ENCODE results near the gene SBF1.
"Not testable (repeated sequence)": the region's sequence is repeated elsewhere in the genome, so short reads cannot be mapped to it uniquely, and the experiment has no call there.

SBF1 gene

GRCh38 chr22:50474710-50475651 lies at the start of gene SBF1:
SBF1 (minus strand) TSS chr22:50475035; CDS start chr22:50474840, 195 bp downstream.
- DNase-seq, result peak; percentile 31

- DNase-seq, result no peak
Measured at GRCh38 chr22:50523806-50524675, 49.2 kb upstream of the SBF1 start.

- no peak for DNase-seq
Measured at GRCh38 chr22:50523458-50523805, 48.6 kb upstream of the SBF1 start.

GRCh38 chr22:50522806-50523438 lies 48.1 kb upstream of the SBF1 start:
- DNase-seq, result no peak

- no peak for DNase-seq
Measured at GRCh38 chr22:50522208-50522805, 47.5 kb upstream of the SBF1 start.

- no peak for DNase-seq
Measured at GRCh38 chr22:50521710-50522109, 46.9 kb upstream of the SBF1 start.

GRCh38 chr22:50520826-50521453 lies 46.1 kb upstream of the SBF1 start:
- DNase-seq, result no peak

- DNase-seq, result not testable (repeated sequence)
Measured at GRCh38 chr22:50520184-50520583, 45.3 kb upstream of the SBF1 start.

GRCh38 chr22:50519151-50519550 lies 44.3 kb upstream of the SBF1 start:
- no peak for DNase-seq

- DNase-seq, result no peak
Measured at GRCh38 chr22:50518606-50519005, 43.8 kb upstream of the SBF1 start.

GRCh38 chr22:50517495-50518260 lies 42.8 kb upstream of the SBF1 start:
- no peak for DNase-seq

- DNase-seq, result no peak
Measured at GRCh38 chr22:50516891-50517290, 42.1 kb upstream of the SBF1 start.

GRCh38 chr22:50516068-50516467 lies 41.2 kb upstream of the SBF1 start:
- DNase-seq, result no peak

- no peak for DNase-seq
Measured at GRCh38 chr22:50513175-50513574, 38.3 kb upstream of the SBF1 start.

- no peak for DNase-seq
Measured at GRCh38 chr22:50508897-50509296, 34.1 kb upstream of the SBF1 start.

GRCh38 chr22:50507991-50508884 lies 33.4 kb upstream of the SBF1 start, which contains the start of gene NCAPH2:
NCAPH2 (plus strand) TSS chr22:50508224; CDS start chr22:50508338, 114 bp downstream.
- DNase-seq, result peak; percentile 67

- DNase-seq, result peak; percentile 67
Measured at GRCh38 chr22:50507421-50507990, 32.7 kb upstream of the SBF1 start, which contains the start of gene LMF2. LMF2 (minus strand) TSS chr22:50507702; CDS start chr22:50507675, 27 bp downstream.

- no peak for DNase-seq
Measured at GRCh38 chr22:50506611-50507420, 32.0 kb upstream of the SBF1 start.
